KBM-7 (cell line): ENCODE measurements around the gene STK32C.
"Not testable (repeated sequence)": the region's sequence is repeated elsewhere in the genome, so short reads cannot be mapped to it uniquely, and the experiment has no call there.

Experiments used
- DNase-seq: peaks from one replicate; pipeline ENCODE4 v3.0.0-alpha.2; 2015
- in situ Hi-C: fragments of 300-500 bp; cut with MboI; formaldehyde crosslinking; loops from 2 replicates; pipeline ENCODE4 v1.14.3; 2020; ENCODE audit warnings: low sequenced_read_pairs, low pct_unique_long_range_greater_than_20kb, mixed read lengths

STK32C gene

GRCh38 chr10:132307823-132308586, at the start of gene STK32C:
Gene STK32C (minus strand): TSS chr10:132307950. CDS start chr10:132307833, 117 bp downstream.
- in situ Hi-C loops = no loop called here
- peak; percentile 75 for DNase-seq

- in situ Hi-C loops = no loop called here
- DNase-seq = no peak
Observed at GRCh38 chr10:132356621-132357195, 49.0 kb upstream of the STK32C start.

- in situ Hi-C loops = no loop called here
- no peak for DNase-seq
Observed at GRCh38 chr10:132355754-132356153, 48.0 kb upstream of the STK32C start.

GRCh38 chr10:132355297-132355696, 47.5 kb upstream of the STK32C start:
- DNase-seq = no peak
- in situ Hi-C loops = no loop called here

- DNase-seq = no peak
- in situ Hi-C loops = no loop called here
Observed at GRCh38 chr10:132354356-132355094, 46.8 kb upstream of the STK32C start.

- no peak for DNase-seq
- in situ Hi-C loops = no loop called here
Observed at GRCh38 chr10:132353456-132354355, 46.0 kb upstream of the STK32C start.

GRCh38 chr10:132352462-132353308, 44.9 kb upstream of the STK32C start:
- in situ Hi-C loops = not testable (repeated sequence)
- DNase-seq = peak; percentile 85

- no peak for DNase-seq
- in situ Hi-C loops = no loop called here
Observed at GRCh38 chr10:132351611-132352010, 43.9 kb upstream of the STK32C start.

GRCh38 chr10:132350946-132351345, 43.2 kb upstream of the STK32C start:
- DNase-seq = no peak
- in situ Hi-C loops = no loop called here

- DNase-seq = no peak
- in situ Hi-C loops = no loop called here
Observed at GRCh38 chr10:132350391-132350790, 42.6 kb upstream of the STK32C start.

GRCh38 chr10:132349766-132350165, 42.0 kb upstream of the STK32C start:
- in situ Hi-C loops = no loop called here
- DNase-seq = no peak

GRCh38 chr10:132347931-132348267, 40.1 kb upstream of the STK32C start:
- no peak for DNase-seq
- in situ Hi-C loops = no loop called here

GRCh38 chr10:132347211-132347930, 39.6 kb upstream of the STK32C start:
- no peak for DNase-seq
- in situ Hi-C loops = no loop called here

GRCh38 chr10:132346806-132347205, 39.1 kb upstream of the STK32C start:
- in situ Hi-C loops = no loop called here
- no peak for DNase-seq

GRCh38 chr10:132345345-132345744, 37.6 kb upstream of the STK32C start:
- DNase-seq = no peak
- in situ Hi-C loops = no loop called here

- DNase-seq = no peak
Observed at GRCh38 chr10:132344386-132344785, 36.6 kb upstream of the STK32C start.

GRCh38 chr10:132342553-132342952, 34.8 kb upstream of the STK32C start:
- no peak for DNase-seq
- in situ Hi-C loops = no loop called here

More at GRCh38 chr10:132344386-132344785, 36.6 kb upstream of the STK32C start:
- in situ Hi-C loops = no loop called here

- DNase-seq = no peak
- in situ Hi-C loops = no loop called here
Observed at GRCh38 chr10:132341781-132342180, 34.0 kb upstream of the STK32C start.
